K562 (cell line): ENCODE data around the gene GALNT7. TPM values are rescaled to one million over a fixed set of nuclear protein-coding genes. Genes with fewer than 3 reads are reported as not detected.

Experiments used
- HDAC6 ChIP-seq: IDR thresholded peaks from 2 replicates; pipeline ENCODE4 v1.6.1; 2012; ENCODE audit warnings: low read depth, mild to moderate bottlenecking, control low read depth, inconsistent platforms, low read length, moderate library complexity
- HLTF ChIP-seq: fragments of 450-650 bp; IDR thresholded peaks from 2 replicates; pipeline ENCODE4 v1.6.1; 2016
- SIN3A ChIP-seq, 2 experiments: fragments of 150-350 bp in 1 of 2; IDR thresholded peaks; 2 replicates each; pipeline ENCODE4 v1.6.1; 2011 to 2016; ENCODE audit warnings: borderline replicate concordance in 2 of 2, low read depth in 2 of 2, low read length in 2 of 2, mild to moderate bottlenecking in 2 of 2, moderate library complexity in 2 of 2; ENCODE audit not compliant: control insufficient read depth in 1 of 2
- polyA plus RNA-seq, 8 experiments: library from polyadenylated mRNA; depleted of rRNA in 4 of 8; stranded (reverse) in 5 of 8; unstranded in 3 of 8; fragments of >200 nt; fragmentation: Nextera tagmentation in 2 of 8; fragmentation: Illumina TruSeq in 1 of 8; extraction: Ambion mirVana in 2 of 8; extraction: Trizol in 1 of 8; gene quantifications; 2 replicates each; pipeline versions ENCODE4 v1.2.1 to v1.2.3, GENCODE V29; 2011 to 2014; ENCODE audit warnings: inconsistent platforms in 1 of 8, missing spikeins in 1 of 8
- total RNA-seq, 7 experiments: library from RNA; depleted of rRNA in 6 of 7; stranded (reverse); fragments of >200 nt in 6 of 7; fragmentation: Illumina TruSeq in 2 of 7; extraction: Trizol in 2 of 7; gene quantifications; 2 replicates each; pipeline versions ENCODE4 v1.2.1 to v1.2.3, GENCODE V29; 2011 to 2021; ENCODE audit warnings: low replicate concordance in 1 of 7
- TF ChIP-seq, protein P1 (sequence below): fragments of 450-650 bp; IDR thresholded peaks from 2 replicates; pipeline ENCODE4 v1.6.1; 2016; ENCODE audit warnings: mild to moderate bottlenecking
- TF ChIP-seq, protein P2 (sequence below), 2 experiments: fragments of 450-650 bp in 1 of 2; sonication (generic) in 1 of 2; formaldehyde crosslinking in 1 of 2; IDR thresholded peaks; 2 replicates each; pipeline versions ENCODE4 v1.7.1 to v1.9.0; 2016 to 2022; ENCODE audit warnings: inconsistent platforms in 1 of 2, mild to moderate bottlenecking in 1 of 2, missing genetic modification reagents in 1 of 2

Gene GALNT7
- total and polyA plus RNA-seq, 9 of the 15 experiments (the other 6 are each of a cell fraction or from before 2014, with no cell fraction given) = 16.7 to 38.7 (median 31.1) TPM

DNA sequence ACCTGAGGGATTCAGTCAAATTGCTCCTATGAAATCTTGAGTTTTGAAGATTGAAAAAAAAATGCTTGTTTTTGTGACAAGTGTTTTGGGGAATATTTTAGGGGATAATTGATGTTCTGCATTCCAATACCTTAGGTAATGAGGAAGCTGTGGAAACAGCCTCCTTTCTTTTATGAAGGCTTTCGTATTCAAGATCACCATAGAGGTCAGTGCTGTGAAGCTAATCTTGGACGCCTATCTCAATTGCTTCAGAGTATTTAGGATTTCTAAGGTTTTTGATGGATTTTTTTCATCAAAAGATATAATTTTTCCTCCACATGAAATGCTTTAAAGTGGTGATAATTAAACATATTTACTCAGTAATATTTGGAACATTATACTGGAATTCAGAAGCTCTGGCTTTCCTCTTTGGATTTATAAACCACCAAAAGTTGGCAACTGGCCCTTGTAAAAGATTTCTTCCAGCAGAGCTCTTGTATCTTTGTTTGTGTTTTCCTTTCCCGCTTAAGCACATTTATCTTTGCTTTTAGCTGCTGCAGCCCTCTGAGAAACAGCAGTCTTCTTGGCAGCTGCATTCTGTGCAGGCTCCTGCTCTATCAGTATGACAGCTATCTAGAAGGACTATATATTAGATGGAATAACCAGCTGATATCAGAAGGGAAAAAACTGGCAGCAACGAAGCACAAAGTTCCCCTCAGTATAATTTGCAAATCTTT lies 101.9 kb downstream of the GALNT7 start (continued):
- TF ChIP-seq, protein P1, sequence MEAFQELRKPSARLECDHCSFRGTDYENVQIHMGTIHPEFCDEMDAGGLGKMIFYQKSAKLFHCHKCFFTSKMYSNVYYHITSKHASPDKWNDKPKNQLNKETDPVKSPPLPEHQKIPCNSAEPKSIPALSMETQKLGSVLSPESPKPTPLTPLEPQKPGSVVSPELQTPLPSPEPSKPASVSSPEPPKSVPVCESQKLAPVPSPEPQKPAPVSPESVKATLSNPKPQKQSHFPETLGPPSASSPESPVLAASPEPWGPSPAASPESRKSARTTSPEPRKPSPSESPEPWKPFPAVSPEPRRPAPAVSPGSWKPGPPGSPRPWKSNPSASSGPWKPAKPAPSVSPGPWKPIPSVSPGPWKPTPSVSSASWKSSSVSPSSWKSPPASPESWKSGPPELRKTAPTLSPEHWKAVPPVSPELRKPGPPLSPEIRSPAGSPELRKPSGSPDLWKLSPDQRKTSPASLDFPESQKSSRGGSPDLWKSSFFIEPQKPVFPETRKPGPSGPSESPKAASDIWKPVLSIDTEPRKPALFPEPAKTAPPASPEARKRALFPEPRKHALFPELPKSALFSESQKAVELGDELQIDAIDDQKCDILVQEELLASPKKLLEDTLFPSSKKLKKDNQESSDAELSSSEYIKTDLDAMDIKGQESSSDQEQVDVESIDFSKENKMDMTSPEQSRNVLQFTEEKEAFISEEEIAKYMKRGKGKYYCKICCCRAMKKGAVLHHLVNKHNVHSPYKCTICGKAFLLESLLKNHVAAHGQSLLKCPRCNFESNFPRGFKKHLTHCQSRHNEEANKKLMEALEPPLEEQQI = no peak
- no peak for TF ChIP-seq HLTF
- no peak for TF ChIP-seq HDAC6
- TF ChIP-seq, protein P2, sequence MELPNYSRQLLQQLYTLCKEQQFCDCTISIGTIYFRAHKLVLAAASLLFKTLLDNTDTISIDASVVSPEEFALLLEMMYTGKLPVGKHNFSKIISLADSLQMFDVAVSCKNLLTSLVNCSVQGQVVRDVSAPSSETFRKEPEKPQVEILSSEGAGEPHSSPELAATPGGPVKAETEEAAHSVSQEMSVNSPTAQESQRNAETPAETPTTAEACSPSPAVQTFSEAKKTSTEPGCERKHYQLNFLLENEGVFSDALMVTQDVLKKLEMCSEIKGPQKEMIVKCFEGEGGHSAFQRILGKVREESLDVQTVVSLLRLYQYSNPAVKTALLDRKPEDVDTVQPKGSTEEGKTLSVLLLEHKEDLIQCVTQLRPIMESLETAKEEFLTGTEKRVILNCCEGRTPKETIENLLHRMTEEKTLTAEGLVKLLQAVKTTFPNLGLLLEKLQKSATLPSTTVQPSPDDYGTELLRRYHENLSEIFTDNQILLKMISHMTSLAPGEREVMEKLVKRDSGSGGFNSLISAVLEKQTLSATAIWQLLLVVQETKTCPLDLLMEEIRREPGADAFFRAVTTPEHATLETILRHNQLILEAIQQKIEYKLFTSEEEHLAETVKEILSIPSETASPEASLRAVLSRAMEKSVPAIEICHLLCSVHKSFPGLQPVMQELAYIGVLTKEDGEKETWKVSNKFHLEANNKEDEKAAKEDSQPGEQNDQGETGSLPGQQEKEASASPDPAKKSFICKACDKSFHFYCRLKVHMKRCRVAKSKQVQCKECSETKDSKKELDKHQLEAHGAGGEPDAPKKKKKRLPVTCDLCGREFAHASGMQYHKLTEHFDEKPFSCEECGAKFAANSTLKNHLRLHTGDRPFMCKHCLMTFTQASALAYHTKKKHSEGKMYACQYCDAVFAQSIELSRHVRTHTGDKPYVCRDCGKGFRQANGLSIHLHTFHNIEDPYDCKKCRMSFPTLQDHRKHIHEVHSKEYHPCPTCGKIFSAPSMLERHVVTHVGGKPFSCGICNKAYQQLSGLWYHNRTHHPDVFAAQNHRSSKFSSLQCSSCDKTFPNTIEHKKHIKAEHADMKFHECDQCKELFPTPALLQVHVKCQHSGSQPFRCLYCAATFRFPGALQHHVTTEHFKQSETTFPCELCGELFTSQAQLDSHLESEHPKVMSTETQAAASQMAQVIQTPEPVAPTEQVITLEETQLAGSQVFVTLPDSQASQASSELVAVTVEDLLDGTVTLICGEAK (IDR thresholded peaks at IDR 0.05) = no peak
- TF ChIP-seq, protein P2 (CRISPR knock-in tag; IDR thresholded peaks at IDR 0.05) = no peak
- no peak for TF ChIP-seq SIN3A (IDR thresholded peaks at IDR 0.05; ENCODE audit: borderline replicate concordance in 2 of 2, control insufficient read depth in 1 of 2, low read depth in 2 of 2, low read length in 2 of 2)
